Measurements from ENCODE around the gene CHFR. TPM values are rescaled to one million over a fixed set of nuclear protein-coding genes. Genes with fewer than 3 reads are reported as not detected.

The CHFR gene
- total RNA-seq, 1 donor, result 55.0 TPM

DNA sequence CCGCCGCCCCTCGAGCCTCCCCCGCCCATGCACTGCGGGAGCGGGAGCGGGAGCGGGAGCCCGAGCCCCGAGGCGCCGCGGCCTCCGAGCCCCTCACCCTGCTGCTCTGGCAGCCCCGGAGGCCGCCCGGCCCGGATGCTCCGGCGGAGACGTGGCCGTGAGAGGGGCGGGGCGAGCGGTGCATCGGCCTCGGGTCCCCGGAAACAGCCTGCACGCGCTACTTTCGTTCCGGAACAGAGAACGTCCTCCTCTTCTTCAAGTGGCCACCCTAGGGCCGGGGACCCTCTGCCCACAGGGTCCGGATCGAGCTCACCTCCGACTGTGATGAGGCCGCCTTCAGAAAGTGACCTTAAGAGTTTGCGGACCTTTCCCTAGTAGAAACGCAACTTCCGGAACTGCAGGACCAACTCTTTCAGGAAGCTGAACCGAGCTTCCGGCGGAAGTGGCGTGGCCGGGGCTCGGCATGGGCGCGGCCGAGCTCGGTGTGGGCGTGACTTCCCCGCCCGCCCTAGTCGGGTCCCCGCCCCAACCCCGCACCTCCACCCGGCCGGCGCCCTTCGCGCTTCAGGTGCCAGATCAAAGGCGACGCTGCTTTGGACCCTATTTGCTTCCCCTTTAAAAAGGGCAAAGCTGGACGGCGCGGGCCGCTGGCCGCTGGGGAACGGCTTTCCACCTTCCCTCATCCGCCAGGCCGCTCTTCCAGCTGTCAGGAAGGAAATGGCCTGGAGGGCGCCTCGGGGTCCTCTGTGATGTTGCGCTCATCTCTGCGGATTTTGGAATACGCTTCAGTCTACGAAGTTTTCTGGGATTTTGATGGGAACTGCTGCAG lies 58.5 kb downstream of the CHFR start, which contains the start of gene GOLGA3:
Gene GOLGA3 (minus strand): TSS at position 164 of the 829 bp plus-strand sequence. CDS start 6,741 bp downstream, outside the sequence.
- Histone ChIP-seq H3K9me3 (ENCODE audit: low read depth, low read length) (no peaks in the 10 kb centered on the region), H3K79me2 (ENCODE audit: insufficient read depth, low read length) (peaks cover 46% of the 10 kb centered on the region), H3K4me2 (ENCODE audit: insufficient read depth, low read length) (peak within 1 kb of the TSS; percentile 94), H3K36me3 (ENCODE audit: insufficient read depth, low read length) (peaks cover 42% of the 10 kb centered on the region), H3K4me1 (ENCODE audit: insufficient read depth, low read length) (peaks cover 27% of the 10 kb centered on the region), H2AFZ (ENCODE audit: low read length) (peak within 1 kb of the TSS; percentile 96), H3K4me3 (ENCODE audit: insufficient read depth, low read length) (peak within 1 kb of the TSS; percentile 95), H3K27ac (ENCODE audit: low read depth, low read length) (peak within 1 kb of the TSS; percentile 99), H4K20me1 (ENCODE audit: insufficient read depth, low read length) (peaks cover 39% of the 10 kb centered on the region), H3K27me3 (ENCODE audit: insufficient read depth, low read length) (no peaks in the 10 kb centered on the region)
- DNase-seq (ENCODE audit: insufficient read length, low spot score, missing footprints), result peak; percentile 99
- TF ChIP-seq, protein P1, sequence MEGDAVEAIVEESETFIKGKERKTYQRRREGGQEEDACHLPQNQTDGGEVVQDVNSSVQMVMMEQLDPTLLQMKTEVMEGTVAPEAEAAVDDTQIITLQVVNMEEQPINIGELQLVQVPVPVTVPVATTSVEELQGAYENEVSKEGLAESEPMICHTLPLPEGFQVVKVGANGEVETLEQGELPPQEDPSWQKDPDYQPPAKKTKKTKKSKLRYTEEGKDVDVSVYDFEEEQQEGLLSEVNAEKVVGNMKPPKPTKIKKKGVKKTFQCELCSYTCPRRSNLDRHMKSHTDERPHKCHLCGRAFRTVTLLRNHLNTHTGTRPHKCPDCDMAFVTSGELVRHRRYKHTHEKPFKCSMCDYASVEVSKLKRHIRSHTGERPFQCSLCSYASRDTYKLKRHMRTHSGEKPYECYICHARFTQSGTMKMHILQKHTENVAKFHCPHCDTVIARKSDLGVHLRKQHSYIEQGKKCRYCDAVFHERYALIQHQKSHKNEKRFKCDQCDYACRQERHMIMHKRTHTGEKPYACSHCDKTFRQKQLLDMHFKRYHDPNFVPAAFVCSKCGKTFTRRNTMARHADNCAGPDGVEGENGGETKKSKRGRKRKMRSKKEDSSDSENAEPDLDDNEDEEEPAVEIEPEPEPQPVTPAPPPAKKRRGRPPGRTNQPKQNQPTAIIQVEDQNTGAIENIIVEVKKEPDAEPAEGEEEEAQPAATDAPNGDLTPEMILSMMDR (IDR thresholded peaks at IDR 0.05; ENCODE audit: extremely low read depth, low read depth, low read length), result no peak

- Histone ChIP-seq H3K4me3 (ENCODE audit: insufficient read depth, low read length) (peak overlapping the region; percentile 95), H3K27me3 (ENCODE audit: insufficient read depth, low read length) (no peaks in the 10 kb centered on the region), H3K27ac (ENCODE audit: low read depth, low read length) (peak overlapping the region; percentile 99), H3K4me1 (ENCODE audit: insufficient read depth, low read length) (peaks cover 27% of the 10 kb centered on the region), H3K9me3 (ENCODE audit: low read depth, low read length) (no peaks in the 10 kb centered on the region), H3K36me3 (ENCODE audit: insufficient read depth, low read length) (peaks cover 48% of the 10 kb centered on the region), H4K20me1 (ENCODE audit: insufficient read depth, low read length) (peaks cover 46% of the 10 kb centered on the region), H3K79me2 (ENCODE audit: insufficient read depth, low read length) (peaks cover 54% of the 10 kb centered on the region), H3K4me2 (ENCODE audit: insufficient read depth, low read length) (peak overlapping the region; percentile 94), H2AFZ (ENCODE audit: low read length) (peak overlapping the region; percentile 56)
- DNase-seq (ENCODE audit: insufficient read length, low spot score, missing footprints), result peak; percentile 94
- TF ChIP-seq, protein P1 (IDR thresholded peaks at IDR 0.05; ENCODE audit: extremely low read depth, low read depth, low read length), result no peak
Measured at GRCh38 chr12:132827763-132828703, 59.4 kb downstream of the CHFR start.

DNA sequence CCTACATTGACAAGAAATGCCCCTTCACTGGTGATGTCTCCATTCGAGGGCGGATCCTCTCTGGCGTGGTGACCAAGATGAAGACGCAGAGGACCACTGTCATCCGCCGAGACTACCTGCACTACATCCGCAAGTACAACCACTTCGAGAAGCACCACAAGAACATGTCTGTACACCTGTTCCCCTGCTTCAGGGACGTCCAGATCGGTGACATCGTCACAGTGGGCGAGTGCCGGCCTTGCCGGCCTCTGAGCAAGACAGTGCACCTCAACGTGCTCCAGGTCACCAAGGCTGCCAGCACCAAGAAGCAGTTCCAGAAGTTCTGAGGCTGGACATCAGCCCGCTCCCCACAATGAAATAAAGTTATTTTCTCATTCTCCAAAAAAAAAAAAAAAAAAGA lies 61.5 kb downstream of the CHFR start:
- TF ChIP-seq, protein P1 (IDR thresholded peaks at IDR 0.05; ENCODE audit: extremely low read depth, low read depth, low read length), result no peak
- peak; percentile 1 for DNase-seq (ENCODE audit: insufficient read length, low spot score, missing footprints)
- Histone ChIP-seq H3K27me3 (ENCODE audit: insufficient read depth, low read length) (no peaks in the 10 kb centered on the region), H3K4me1 (ENCODE audit: insufficient read depth, low read length) (peaks cover 27% of the 10 kb centered on the region), H3K4me2 (ENCODE audit: insufficient read depth, low read length) (no peak overlapping the region), H2AFZ (ENCODE audit: low read length) (no peak overlapping the region), H3K27ac (ENCODE audit: low read depth, low read length) (no peak overlapping the region), H3K36me3 (ENCODE audit: insufficient read depth, low read length) (peaks cover 61% of the 10 kb centered on the region), H3K4me3 (ENCODE audit: insufficient read depth, low read length) (no peak overlapping the region), H3K9me3 (ENCODE audit: low read depth, low read length) (no peaks in the 10 kb centered on the region), H3K79me2 (ENCODE audit: insufficient read depth, low read length) (peaks cover 71% of the 10 kb centered on the region), H4K20me1 (ENCODE audit: insufficient read depth, low read length) (peaks cover 61% of the 10 kb centered on the region)

All from osteoblast (primary cell).